Measurements from ENCODE around the gene TNFRSF8. TPM values are rescaled to one million over a fixed set of nuclear protein-coding genes. Genes with fewer than 3 reads are reported as not detected.
A peak's percentile ranks its signal among the peaks of the same experiment; 100 is the strongest.
"Not testable (repeated sequence)": the region's sequence is repeated elsewhere in the genome, so short reads cannot be mapped to it uniquely, and the experiment has no call there.

The TNFRSF8 gene
- total RNA-seq, 1 experiment from 2014 or later = 7.7 TPM

- no peak for DNase-seq (ENCODE audit: low read depth)
Observed at GRCh38 chr1:12038356-12039163, 24.5 kb upstream of the TNFRSF8 start.

- no peak for DNase-seq (ENCODE audit: low read depth)
Observed at GRCh38 chr1:12039164-12039525, 24.0 kb upstream of the TNFRSF8 start.

DNA sequence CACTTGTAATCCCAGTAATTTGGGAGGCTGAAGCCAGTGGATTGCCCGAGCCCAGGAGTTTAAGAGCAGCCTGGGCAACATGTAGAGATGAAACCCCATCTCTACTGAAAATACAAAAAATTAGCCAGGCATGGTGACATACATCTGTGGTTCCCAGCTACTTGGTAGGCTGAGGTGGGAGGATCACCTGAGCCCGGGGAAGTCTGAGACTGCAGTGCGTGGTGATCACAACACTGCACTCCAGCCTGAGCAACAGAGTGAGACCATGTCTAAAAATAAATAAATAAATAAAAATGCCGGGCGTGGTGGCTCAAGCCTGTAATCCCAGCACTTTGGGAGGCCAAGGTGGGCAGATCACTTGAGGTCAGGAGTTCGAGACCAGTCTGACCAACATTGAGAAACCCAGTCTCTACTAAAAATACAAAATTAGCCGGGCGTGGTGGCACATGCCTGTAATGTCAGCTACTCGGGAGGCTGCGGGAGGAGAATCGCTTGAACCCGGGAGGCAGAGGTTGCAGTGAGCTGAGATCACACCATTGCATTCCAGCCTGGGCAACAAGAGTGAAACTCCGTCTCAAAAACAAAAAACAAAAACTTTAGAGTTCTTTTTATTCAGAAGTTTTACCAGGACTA, 23.2 kb upstream of the TNFRSF8 start:
- DNase-seq (ENCODE audit: low read depth) = not testable (repeated sequence)

- peak; percentile 73 for DNase-seq (ENCODE audit: low read depth)
Observed at GRCh38 chr1:12040457-12041051, 22.5 kb upstream of the TNFRSF8 start.

- peak; percentile 36 for DNase-seq (ENCODE audit: low read depth)
Observed at GRCh38 chr1:12044187-12044877, 18.8 kb upstream of the TNFRSF8 start.

- no peak for DNase-seq (ENCODE audit: low read depth)
Observed at GRCh38 chr1:12046749-12047119, 16.4 kb upstream of the TNFRSF8 start.

- peak; percentile 42 for DNase-seq (ENCODE audit: low read depth)
Observed at GRCh38 chr1:12047120-12047876, 15.8 kb upstream of the TNFRSF8 start.

DNA sequence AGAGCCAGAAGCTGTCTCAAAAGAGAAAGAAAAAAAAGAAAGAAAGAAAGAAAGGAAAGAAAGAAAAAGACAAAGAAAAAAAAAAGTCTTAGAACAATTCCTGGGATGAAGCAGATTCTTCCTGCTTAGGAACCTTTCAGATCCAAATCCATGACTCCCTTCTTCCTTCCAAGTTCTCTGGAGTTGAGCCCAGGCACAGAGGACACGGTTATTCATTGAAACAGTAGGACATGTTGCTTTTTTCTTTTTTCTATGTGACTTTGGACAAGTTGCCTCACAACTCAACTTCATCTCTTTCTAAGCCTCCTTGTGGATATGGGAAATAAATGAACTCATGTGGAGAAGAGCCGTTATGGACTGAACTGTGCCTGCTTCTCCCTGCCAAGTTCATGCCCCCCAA, 14.7 kb upstream of the TNFRSF8 start:
- no peak for DNase-seq (ENCODE audit: low read depth)

DNA sequence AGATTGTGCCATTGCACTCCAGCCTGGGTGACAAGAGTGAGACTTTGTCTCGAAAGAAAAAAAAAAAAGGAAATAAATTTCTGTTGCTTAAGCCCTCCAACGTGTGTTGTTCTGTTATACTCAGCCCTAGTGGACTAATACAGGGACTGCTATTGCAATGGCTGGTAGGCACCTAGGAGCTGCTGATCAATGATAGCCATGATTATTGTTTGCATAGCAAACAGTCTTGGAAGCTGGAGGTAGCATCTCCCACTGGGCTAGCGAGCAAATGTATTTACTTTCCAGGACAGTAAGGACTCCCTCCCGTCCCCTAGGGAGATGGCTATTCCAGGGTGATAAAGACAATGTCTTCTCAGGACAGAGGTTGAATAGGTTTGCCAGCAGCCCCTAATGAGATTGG, 13.5 kb upstream of the TNFRSF8 start:
- DNase-seq (ENCODE audit: low read depth) = no peak

DNA sequence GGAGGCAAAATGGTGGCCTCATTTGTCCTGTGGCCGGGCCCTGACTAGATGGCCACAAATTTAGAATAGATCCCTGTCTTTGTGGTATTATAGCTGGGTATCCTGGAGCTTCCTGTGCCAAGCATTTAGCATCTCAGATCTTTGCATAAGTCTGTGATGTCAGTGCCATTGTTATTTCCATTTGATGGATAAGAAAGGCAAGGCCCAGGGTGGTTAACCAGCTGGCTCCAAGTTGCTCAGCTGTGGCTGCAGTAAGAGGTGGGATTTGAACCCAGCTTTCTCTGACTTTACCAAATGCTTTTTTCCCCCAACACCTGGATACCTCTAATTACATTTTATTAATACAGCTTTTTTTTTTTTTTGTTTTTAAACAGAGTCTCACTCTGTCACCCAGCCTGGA, 11.7 kb upstream of the TNFRSF8 start:
- DNase-seq (ENCODE audit: low read depth) = no peak

DNA sequence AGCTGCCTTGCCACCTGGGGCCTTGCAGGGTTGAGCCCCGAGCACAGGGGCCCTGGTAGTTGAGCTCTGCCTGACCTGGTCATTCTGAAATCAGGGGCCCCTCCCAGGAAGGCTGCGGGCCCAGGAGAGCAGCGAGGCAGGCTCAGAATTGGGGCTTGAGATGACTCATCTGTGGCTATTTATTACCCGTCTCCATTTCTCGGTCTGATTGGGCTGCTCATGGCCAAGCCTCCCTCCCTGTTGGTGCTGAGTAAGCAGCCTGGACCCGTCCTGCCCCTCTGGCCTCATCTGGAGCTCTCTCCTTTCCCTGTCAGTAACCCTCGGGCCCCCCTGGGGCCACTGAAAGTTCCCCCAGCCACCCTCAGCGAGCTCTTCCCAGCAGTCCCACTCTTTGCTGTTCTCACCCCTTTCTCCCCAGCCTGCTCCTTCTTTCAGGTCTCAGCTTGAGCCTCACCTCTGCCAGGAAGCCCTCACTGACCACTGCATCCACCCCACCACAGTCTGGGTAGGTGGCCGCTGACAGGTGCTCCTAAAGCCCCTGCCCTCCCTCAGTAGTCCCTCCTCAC, 11.0 kb upstream of the TNFRSF8 start:
- DNase-seq (ENCODE audit: low read depth) = peak; percentile 85

GRCh38 chr1:12052997-12053686, 10.0 kb upstream of the TNFRSF8 start:
- DNase-seq (ENCODE audit: low read depth) = no peak

DNA sequence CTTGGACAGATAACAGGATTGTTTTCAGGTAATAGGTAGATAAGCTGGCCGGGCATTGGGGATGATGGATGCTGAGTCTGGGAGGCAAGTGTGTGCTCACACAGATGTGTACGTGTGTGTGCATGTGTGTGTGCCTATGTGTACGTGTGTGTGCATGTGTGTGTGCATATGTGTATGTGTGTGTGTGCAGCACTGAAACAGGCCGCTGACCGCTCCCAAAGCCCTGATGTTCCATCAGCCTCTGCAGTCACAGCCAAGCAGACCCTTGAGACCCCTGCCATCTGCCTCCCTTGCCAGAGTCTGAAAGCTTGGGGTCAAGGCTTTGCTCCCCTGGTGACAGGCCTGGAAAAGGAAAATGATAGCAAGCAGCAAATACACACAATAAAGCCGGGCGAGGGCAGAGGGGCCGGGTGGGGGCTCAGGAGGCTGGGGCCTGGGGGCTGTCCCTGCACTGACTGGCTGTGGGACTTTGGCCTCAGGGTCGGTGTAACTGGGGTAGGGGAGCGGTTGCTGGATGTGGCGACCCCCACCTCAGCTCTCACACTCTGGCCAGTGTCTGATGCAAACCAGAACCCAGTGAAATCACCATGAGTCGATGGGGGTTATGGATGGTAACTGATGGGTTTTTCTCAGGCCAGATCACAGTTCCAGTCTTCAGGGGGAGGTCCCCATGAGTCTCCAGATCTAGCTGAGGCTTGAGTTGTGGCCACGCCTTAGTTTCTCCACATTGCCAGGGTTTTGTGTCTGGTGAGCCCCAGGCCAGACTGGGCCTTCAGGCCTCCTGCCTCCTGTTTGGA, 9.2 kb upstream of the TNFRSF8 start:
- no peak for DNase-seq (ENCODE audit: low read depth)

- no peak for DNase-seq (ENCODE audit: low read depth)
Observed at GRCh38 chr1:12055259-12055658, 7.8 kb upstream of the TNFRSF8 start.

GRCh38 chr1:12056331-12056841, 6.7 kb upstream of the TNFRSF8 start:
- DNase-seq (ENCODE audit: low read depth) = peak; percentile 79

DNA sequence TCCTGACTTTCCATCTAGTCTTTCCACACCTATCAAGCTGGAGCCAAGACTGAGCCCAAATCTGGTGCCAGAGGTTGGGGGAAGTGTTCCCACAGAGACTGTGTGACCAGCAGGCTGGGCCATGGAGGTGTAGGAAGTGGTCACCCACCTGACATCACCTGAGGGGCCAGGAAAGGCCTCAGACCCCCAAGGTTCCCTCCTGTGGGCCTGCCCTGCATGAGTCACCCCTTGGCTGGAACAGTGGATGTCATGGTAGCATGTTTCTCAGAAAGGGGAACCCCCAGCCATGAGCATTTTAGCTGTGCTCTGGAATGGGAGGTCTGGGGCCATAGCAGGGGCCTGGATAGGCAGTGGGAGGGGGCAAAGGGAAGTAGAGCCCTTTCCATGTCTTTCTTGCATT, 5.7 kb upstream of the TNFRSF8 start:
- no peak for DNase-seq (ENCODE audit: low read depth)

DNA sequence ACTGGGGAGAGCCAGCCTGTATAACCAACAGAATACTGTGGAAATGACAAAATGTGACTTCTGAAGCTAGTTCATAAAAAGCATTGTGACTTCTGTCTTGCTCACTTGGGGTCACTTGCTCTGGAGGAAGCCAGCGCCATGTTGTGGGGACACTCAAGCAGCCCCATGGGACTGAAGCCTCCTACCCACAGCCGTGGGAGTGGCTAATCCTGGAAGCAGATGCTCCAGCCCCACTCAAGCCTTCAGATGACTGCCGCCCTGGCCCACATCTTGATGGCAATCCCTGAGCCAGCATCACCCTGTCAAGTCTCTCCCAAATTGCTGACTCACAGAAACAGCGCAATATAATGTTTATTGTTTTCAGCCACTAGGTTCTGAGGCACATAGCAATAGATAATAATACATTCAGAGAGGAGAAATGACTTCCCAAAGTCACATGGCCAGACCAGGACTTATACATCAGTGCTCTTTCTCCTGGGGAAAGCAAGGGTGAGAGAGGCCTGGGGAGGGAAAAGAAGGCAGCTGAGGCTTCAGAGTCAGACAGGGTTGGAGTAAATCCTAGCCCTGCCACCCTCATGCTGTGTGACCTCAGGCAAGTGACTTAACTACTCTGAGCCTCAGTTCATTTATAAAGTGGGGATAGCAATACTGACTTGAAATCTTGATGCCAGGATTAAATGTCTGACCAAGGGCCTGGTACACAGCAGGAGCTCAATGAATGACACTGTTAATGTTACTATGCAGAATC, 5.0 kb upstream of the TNFRSF8 start:
- DNase-seq (ENCODE audit: low read depth) = no peak

DNA sequence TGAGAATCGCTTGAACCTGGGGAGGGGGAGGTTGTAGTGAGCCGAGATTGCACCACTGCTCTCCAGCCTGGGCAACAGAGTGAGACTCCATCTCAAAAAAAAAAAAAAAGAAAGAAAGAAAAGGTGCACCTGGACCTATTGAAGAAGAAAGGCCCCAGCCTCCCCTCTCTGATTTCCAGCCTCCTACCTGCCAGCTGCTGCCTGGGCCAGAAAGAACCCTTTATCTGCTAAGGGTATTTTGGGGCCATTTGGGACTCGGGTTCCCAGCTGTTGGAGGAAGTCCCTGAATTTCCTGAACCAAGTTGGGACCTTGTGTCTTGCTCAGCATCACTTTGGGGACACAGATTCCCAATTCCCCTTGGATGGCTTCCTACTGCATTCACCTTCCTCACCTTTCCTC, 3.9 kb upstream of the TNFRSF8 start:
- DNase-seq (ENCODE audit: low read depth) = no peak

All from HT1080 (cell line).